ENCODE measurements around the gene FGF7. TPM values are rescaled to one million over a fixed set of nuclear protein-coding genes. Genes with fewer than 3 reads are reported as not detected.
A peak's percentile ranks its signal among the peaks of the same experiment; 100 is the strongest.
"Not testable (repeated sequence)": the region's sequence is repeated elsewhere in the genome, so short reads cannot be mapped to it uniquely, and the experiment has no call there.

FGF7 gene
- polyA plus RNA-seq, 12 donors, result 14.9 to 64.1 (median 27.4) TPM; not detected in 1

DNA sequence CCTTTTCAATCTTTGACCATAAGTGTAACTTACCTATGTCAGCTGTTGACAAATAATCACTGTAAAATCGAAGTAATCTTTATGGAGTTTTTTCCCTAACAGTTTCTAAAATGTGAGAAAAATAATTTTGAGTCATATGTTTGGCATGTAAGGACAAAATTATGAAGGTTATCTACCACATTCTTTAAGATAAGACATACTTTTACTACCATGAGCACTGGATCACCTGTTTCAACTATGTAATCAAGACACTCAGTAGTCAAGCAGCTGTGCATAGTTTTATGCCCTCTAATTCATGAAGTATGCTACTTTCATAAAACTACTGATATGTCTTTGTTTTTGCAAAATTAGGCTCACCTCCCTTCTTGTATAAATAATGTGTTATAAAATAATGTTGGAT lies 12.1 kb downstream of the FGF7 start:
- DNase-seq, result no peak

DNA sequence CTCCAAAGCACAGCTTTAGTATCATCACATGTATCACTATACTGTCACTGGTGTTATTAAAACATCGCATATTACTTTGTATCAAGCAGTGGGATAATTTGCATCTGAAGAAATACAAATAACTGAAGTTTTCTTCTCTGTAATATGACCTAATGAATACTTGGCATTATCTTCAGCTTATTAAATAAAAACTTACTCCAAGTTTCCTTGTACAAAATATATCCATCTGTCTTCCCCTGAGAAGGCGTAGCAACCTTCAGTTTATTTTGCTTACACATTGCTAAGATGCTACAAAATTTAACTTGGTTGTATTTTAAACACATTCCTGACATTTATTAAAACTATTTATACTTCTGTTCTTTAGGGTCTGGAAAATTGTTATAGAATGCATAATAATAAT lies 13.7 kb downstream of the FGF7 start:
- DNase-seq, result no peak

DNA sequence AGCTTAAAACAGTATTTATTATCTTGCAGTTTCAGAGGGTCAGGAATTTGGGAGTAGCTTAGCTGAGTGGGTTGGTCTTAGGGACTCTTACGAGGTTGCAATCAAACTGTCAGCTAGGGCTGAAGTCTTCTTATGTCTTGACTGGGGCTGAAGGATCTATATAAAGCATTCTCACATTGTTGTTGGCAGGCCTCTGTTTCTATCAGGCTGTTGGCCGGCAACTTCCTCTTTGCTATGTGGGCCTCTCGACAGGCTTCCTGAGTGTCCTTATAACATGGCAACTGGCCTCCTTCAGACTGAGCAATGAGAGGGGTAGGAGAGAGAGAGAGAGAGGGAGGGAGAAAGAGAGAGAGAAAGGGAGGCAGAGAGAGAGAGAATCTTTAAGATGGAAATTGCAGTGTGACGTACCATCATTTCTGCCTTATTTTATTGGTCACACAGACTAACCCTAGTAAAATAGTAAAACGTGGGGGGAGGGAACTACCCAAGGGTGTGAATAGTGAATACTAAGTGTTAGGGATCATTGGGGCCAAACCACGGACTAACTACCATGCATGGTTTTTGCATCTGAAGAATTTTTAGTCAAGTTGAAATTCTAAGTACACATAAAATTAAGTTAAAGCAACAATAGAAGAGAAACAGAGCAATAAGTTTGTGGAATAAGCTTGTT lies 16.1 kb downstream of the FGF7 start:
- DNase-seq, result no peak

DNA sequence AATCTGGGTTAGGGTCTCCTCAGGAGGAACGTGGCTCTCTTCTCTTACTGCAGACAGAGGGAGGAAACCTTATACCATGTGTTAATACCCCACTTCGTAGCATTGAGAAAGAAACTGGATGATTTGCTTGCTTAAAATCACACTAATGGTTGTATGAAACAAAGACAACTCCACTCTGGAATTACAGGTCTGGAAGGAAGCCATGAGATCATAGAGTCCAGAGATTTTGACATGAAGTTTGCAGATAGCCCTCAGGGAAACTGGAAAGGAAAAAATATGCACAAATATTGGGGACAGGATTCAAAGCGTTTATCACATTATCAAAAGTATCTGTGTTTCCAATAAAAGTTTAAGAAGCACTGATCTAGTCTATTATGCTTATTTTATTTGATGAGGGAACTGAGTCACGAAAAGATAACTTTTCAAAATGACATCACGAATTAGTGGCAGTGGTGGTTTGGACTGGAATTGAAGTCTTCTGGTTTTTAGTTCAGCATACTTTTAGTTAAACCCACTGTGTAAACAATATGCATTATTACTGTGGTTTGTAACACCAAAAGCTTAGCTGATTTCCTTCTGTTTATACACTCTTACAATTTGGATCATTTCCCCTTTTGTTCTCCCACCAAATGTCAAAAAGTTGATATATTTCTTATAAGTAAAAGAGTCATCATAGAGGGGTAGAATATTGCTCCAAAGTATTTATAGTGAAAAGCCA lies 16.8 kb downstream of the FGF7 start:
- no peak for DNase-seq

DNA sequence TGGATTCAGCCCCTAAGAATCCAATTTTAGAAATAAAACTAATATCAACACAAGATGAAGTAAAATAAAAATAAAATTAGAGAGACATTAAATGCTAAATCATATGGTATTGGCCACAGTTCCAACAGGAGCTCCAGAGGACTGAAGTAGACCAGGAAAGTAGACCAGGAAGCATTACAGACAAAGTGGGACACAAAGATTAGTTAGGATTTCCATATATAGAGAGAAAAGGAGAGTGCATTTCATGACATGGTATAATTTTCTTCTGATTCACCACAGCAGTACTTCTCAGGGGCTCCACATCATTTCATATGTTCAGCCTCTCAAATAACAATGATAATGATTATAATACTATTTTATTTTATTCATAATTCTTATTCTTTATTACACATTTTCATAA lies 18.3 kb downstream of the FGF7 start:
- no peak for DNase-seq

DNA sequence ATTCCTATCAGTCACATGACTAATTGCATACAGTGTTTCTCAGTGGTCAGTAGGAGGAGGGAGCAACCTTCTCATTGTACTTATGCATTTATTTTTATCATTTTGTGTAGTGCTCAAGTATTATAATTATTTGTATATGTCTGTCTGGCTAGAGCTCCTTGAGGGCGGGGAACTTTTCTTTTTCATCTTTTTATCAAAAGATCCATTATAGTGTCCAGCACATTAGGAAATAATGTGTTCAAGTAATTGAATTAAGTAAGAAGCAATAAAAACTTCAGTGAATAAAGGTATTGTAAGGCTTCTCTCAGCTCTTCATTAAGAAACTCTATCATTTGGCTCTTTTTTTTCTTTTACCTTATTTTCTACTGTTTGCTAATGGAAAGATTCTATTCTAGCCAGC lies 18.8 kb downstream of the FGF7 start:
- no peak for DNase-seq

DNA sequence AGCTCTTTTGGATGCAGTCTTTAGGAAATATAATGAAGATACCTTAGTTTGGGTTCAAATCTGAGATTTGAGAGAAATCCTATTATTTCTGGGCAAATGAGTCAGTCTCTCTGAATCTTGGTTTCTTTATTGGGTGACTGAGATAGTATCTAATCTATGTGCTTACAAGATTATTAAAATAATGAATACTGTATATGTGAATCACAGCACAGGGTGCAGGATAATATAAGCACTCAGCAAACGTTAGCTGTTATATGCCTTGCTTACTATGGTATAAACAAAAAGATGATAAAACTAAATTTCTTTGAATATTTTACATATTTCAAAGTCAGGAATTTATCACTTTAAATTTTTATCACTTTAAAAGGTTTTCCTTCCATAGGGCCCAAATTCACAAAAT lies 29.6 kb downstream of the FGF7 start:
- DNase-seq, result no peak

DNA sequence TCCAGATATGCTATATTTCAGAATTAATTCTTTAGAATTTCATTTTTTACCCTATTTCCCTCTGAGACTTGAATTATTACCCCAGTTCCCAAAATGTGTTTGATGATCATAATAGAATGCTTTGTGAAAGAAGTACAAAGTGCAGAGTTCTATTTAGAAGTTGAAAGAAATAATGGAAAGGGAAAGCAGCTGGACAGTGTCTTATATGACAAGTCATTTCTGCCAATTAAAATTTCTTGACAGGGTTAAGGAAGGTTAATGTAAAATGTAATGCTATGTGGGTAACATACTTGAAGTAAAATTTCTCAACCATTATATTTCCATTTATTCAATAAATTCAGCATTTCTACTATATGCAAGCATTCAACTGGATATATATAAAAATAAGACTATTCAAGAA lies 33.1 kb downstream of the FGF7 start:
- no peak for DNase-seq

DNA sequence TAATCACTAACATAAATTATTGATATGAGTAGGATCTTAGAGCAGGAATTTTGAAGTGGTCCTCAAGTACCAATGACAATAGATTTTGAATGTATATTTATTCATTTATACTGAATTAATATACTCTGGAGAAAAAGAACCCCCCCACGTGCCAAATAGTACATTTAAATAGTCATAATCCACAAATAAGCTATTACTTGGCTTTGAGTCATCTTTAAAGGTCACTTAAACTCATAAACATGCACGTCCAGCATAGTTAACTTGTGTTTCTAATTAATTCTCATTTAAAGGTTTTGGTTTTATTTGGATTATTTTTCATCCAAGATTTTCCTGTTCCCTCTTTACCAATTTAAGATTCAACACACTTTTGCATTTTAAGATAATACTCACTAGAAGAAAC lies 35.1 kb downstream of the FGF7 start:
- no peak for DNase-seq

DNA sequence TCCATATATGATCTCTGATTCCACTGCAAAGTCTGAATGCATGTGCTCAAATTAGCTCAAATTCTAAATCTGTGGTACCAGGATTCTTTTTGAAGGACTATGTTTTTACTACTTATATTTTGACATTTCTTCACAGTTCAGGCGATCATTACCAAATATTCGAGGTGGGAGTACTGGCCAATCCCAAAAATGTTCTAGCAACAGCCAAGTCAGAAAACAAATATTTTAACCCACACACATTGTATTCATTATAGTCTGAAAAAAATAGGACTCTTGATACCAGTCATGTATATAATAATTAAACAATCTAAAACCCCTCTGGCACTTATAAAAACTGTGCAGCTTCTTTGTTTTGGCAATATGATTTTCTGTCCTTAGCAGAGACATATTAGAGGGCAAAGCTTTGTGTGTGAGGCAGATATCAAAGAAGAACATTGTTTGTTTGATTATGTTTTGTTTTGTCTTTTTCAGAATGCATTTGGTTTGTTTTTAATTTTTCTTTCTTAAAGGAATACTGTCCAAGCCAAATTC lies 37.4 kb downstream of the FGF7 start:
- DNase-seq, result no peak

DNA sequence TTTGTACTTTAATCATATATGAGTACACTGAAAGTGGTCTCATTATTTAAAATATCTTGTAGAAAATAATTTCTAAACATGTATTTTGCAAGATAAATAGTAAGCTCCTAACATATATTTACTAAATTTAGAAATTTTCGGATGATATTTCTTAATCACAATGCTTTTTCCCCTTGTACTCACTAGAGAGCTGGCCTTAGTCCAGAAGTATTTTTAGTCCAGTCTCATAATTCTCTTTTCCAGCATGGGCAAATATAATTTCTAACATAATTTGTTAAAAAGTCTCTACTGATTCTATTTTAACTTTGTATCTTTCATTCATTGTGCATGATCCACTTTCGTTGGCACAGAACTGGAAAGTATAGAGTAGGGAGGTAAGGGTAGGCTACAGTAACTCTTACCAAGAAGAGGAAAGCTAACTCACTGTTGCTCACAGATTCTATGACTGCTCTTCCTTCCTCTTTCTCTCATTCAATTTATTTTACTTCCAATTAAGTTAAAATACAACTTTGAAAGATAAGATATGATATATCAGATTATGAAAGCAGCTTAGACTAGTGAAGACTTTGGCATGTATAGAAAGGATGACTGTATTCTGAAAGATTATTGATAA lies 39.3 kb downstream of the FGF7 start:
- DNase-seq, result no peak

DNA sequence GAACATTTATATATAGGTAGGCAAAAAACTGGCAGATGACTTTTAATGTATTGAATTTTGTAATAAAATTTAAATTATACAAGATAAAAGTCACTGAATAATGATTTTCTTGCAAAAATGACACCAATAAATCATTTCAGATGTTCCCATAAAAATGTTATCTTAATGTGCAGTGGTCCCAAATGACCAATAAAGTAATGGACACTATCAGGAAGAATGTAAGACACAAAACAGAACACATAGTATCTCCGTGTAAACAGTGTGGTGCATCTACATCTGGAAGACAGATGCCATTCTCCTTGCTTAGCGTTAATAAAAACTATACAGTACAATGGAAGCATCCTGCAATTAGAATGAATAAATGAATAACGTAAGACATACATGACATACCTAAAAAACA lies 41.5 kb downstream of the FGF7 start:
- DNase-seq, result no peak

DNA sequence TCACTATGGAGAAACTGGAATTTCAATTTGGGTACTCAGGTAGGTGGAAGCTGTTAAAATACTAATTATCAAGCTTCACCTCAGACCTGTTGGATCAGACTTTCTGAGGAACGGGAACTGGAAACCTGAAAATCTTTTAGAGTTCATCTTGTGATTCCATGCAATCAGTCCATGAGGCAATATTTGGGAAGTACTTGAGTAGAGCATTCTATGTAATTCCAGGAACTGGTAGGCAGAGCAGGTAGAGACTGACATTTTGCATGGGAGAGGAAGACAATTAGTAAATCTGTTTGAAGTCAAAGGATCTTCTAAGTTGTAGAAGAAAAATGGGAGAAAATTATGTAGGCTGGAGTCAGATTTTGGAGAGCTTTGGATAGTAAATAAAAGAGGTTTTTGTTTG lies 43.1 kb downstream of the FGF7 start:
- DNase-seq, result no peak

DNA sequence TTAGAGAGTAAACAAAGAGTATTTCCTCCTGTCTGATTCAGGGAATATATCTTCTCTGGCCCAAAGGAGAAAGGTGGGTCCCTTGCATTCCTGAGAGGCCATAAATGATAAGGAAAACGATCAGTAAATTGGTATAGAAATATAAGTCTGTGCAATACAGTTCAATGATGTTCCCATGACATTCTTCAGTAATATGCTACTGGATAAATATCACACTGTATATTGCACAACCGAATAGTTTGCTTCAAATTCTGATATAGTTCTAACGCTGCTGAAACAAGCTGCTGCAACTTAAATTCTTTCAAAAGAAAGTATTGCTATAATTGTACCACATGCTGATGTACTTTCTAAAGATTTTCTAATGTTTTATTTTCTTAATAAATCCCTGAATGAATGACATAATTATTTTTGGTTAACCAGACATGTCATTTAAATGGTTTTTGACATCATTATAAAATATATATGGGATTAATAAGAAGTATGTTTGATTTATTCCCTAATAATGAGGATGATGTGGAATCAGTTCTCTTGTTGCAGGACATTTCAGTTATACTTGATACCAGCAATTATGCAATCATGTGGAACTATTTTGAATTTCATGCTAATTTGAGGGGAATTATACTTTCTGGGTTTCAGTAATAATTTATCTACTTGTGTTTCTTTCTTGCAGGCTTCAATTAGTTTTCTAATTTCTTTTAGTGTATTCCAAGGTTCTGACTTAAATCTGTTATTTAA lies 44.9 kb downstream of the FGF7 start:
- DNase-seq, result no peak

DNA sequence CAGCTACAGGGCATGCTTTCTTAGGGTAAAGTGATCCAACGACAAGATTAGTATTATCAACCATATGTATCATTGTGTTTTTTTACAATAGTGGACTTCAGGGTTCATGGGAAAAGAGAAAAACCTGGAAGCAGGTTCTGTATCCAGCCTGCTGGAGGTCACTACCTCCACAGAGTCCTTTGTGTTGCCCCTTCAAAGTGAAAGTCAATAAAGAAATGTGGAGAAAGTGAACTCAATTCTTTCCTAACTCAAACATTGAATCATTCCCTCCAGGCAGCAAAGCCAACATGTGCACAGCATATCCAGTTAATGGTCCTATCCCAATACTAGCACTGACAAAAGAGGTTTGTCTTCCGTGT lies 45.4 kb downstream of the FGF7 start:
- DNase-seq, result no peak

DNA sequence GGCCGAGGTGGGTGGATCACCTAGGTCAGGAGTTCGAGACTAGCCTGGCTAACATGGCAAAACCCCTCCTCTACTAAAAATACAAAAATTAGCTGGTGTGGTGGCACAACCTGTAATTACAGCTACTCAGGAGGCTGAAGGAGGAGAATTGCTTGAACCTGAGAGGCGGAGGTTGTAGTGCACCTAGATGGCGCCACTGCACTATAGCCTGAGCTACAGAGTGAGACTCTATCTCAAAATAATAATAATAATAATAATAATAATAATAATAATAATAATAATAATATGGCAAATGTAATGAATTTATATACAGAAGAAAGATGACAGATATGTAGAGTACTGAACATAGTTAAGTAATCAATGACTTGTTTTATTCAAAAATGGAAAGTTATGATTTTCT lies 48.2 kb downstream of the FGF7 start:
- DNase-seq, result not testable (repeated sequence)

DNA sequence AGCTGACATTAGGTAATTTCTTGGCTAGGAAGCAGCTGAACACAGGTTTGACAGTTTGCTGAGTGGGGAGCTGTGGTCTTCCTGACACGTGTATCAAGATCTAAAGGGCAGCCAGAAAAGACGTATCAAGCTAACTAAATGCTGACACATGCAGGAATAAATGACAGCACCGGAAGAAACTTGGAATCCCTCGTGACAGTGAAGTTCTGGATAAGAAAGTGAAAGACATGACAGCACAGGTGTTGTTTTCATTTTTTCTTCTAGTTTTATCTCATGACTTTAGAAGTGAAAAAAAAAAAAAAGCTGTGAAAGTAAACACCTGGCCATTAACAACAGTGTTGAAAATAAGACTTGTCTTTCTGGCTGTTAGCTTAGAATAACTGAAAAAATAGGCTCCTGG lies 48.7 kb downstream of the FGF7 start:
- no peak for DNase-seq

DNA sequence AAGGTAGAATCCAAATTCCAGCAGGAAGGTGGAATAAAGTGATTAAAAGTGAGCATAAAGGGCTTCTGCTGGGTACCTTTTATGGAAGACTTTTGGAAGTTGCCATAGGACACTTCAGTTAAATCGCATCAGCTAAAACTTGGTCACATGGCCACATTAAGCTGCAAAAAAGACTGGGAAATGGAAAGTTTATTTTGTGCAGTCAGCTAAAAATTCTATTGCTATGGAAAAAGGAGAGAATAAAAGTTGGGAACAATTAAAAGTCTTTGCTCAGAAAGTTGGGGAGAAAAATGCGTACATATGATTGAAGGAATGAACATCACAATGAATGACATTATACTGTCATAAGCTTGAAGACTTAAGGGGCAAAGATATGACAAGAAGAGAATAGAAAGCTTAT lies 49.3 kb downstream of the FGF7 start:
- DNase-seq, result no peak

DNA sequence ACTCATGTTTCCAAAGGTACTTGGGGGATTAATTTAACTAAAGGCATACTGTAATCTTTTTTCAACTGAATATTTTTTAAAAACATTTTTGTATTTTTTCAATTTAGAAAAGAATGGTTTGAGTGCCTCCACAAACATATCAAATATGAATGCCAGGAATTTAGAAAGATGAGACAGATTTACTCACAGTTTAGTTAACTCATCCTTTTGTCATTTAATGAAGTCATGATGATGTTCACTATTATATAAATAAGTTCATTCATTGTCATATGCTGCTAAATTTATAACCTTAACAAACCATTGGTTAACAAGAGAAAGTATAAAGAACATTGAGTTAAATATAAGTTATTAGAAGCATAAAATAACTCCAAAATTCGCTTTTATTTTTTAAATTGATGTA lies 50.0 kb downstream of the FGF7 start:
- DNase-seq, result no peak

DNA sequence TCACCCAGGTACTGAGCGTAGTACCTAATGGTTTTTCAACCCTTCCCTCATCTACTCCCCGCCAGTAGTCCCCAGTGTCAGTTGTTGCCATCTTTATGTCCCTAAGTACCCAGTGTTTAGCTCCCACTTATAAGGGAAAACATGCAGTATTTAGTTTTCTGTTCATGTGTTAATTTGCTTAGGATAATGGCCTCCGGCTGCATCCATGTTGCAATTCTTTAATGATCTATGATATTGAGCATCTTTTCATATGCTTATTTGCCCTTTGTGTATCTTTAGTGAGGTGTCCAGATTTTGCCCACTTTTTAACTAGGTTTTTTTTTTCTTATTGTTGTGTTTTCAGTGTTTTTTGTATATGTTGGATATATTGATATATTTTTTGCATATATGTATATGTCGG lies 55.0 kb downstream of the FGF7 start:
- DNase-seq, result not testable (repeated sequence)

DNA sequence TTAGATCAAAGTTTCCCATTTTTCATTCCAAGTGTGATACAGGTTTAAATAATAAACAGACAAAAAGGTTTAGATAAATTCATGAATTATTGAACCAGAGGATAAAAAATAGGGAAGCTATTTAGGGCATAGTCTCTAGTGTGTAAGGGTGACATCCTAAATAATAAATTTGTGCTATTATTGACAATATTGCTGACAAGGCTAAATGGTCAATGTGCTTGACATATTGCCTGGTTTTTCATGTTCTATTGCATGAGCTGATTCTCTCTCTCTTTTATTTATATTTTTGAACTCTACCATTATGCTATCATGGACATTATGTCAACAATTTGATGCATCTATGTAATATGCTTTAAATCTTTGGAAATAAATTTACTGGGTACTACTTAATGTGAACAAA lies 55.9 kb downstream of the FGF7 start:
- DNase-seq, result not testable (repeated sequence)

DNA sequence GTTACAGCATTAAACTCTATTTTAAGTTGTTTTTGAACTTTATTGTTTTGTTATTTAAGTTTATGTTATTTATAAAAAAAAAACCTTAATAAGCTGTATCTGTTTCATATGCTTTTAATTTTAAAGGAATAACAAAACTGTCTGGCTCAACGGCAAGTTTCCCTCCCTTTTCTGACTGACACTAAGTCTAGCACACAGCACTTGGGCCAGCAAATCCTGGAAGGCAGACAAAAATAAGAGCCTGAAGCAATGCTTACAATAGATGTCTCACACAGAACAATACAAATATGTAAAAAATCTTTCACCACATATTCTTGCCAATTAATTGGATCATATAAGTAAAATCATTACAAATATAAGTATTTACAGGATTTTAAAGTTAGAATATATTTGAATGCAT lies 62.4 kb downstream of the FGF7 start:
- DNase-seq, result peak; percentile 45

DNA sequence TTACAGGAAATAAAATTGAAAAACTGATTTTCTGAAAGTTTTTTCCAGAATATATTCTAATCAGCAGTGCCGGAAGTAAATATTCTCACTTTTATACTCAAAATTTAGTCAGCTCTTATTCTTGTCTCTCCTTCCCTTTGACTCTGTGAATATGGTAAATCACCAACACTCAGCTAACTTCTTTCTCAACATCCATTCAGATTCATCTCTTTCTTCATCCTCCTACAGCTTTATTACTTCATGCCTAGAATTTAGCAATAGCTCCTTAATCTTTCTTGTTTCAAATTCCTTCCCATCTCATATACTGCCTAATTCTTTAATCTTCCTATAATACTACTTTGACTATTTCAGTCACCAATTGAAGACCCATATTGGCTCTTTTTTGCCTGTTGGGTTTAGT lies 67.9 kb downstream of the FGF7 start:
- no peak for DNase-seq

Data from muscle of arm (tissue), 12 donors.